Skeletal muscle cell (primary cell): ENCODE measurements around the gene FGD3.
"Not testable (repeated sequence)": the region's sequence is repeated elsewhere in the genome, so short reads cannot be mapped to it uniquely, and the experiment has no call there.

Source experiments
- DNase-seq: peaks from one replicate; pipeline ENCODE4 v3.0.0-alpha.2; 2010; ENCODE audit warnings: low read depth
- H3K4me3 ChIP-seq: 2 replicates; pipeline ENCODE4 v1.5.1; 2011; ENCODE audit warnings: low read depth, mild to moderate bottlenecking, control low read depth, low read length, moderate library complexity

FGD3 gene, protein sequence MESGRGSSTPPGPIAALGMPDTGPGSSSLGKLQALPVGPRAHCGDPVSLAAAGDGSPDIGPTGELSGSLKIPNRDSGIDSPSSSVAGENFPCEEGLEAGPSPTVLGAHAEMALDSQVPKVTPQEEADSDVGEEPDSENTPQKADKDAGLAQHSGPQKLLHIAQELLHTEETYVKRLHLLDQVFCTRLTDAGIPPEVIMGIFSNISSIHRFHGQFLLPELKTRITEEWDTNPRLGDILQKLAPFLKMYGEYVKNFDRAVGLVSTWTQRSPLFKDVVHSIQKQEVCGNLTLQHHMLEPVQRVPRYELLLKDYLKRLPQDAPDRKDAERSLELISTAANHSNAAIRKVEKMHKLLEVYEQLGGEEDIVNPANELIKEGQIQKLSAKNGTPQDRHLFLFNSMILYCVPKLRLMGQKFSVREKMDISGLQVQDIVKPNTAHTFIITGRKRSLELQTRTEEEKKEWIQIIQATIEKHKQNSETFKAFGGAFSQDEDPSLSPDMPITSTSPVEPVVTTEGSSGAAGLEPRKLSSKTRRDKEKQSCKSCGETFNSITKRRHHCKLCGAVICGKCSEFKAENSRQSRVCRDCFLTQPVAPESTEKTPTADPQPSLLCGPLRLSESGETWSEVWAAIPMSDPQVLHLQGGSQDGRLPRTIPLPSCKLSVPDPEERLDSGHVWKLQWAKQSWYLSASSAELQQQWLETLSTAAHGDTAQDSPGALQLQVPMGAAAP

DNA sequence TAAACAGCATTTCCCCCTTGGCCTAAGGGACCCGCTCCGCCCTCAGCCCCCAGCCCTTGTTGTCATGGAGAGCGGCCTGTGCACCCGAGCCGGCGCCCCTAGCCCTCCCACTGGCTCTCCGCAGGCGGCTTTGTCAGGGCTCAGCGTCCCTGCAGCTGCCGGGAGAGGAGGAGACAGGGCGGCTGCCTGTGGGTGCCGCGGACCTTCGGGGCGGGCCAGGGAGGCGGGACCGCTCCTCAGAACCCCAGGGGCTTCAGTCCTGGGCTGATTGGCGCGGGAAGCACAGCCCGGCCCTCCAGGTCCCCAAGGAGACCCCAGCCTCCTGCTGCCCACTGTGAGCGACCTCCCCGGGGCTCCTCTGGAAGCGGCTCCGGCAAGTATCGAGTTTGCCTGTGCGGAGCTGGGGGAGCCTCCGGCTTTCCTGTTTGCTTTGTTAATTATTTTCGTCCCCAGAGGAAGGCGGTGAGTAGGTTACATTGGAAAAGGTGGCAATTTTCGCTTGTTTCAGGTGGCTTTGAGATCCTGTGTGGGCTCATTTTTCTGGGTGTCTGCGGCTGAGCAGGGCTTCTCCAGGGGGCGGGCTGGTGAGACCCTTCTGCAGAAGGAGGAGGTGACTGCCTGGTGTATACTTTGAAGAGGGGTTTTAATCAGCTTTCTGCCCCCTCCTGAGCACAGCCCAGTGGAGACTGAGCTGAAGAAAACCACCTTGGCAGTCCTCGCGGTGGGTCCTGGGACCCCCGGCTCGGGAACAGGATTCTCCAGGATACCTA is at the start of gene FGD3:
Gene FGD3 (plus strand): TSS at position 256 of the 770 bp plus-strand sequence. CDS start 28,734 bp downstream, outside the sequence.
- no peak for DNase-seq
- H3K4me3 ChIP-seq, result peak within 1 kb of the TSS; percentile 39

GRCh38 chr9:92905137-92905536 is 42.2 kb upstream of the FGD3 start:
- not testable (repeated sequence) for DNase-seq, H3K4me3 ChIP-seq

GRCh38 chr9:92911511-92912475 is 35.5 kb upstream of the FGD3 start:
- H3K4me3 ChIP-seq, result no peak overlapping the region
- no peak for DNase-seq

- H3K4me3 ChIP-seq, result no peak overlapping the region
- DNase-seq, result no peak
Measured at GRCh38 chr9:92917176-92917800, 30.0 kb upstream of the FGD3 start.

DNA sequence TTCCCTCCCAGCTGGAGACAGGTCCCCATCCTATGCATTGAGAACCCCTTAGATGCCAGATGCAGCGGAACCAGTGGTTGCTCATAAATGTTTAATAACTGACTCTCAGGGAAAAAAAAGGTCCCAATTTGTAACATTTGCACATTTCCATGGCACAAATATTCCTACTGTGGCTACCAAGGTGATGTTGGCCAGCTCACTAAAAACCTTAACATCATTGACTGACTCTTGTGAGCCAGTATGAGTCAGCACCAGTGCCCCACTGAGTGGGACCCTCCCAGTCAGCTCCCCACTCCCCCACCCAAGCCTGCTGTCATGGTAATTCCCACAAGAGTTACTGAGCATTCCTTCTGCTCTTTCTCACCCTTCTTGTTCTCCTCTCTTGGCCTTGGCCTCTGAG is 26.9 kb upstream of the FGD3 start:
- no peak for DNase-seq
- no peak overlapping the region for H3K4me3 ChIP-seq

GRCh38 chr9:92931606-92932005 is 15.7 kb upstream of the FGD3 start:
- DNase-seq, result no peak
- no peak overlapping the region for H3K4me3 ChIP-seq

DNA sequence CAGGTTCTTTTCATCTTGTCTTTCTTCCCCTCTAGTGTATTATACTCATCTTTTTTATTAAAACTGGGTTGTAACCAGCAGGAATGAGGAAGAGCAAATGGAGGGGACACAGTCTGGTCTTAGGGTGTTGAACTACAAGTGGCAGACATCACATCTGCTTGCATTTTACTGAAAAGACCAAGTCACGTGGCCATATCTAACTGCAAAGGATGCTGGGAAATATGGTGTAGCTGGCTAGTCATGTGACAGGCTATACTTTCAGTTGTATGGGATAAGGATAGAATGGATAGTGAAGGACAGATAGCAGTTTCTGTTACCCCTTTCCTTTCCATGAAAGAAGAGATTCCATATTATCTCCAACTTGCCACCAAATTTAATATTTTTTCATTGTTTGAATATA is 13.0 kb upstream of the FGD3 start:
- DNase-seq, result no peak
- H3K4me3 ChIP-seq, result no peak overlapping the region

GRCh38 chr9:92938025-92938424 is 9.3 kb upstream of the FGD3 start:
- DNase-seq, result no peak
- H3K4me3 ChIP-seq, result no peak overlapping the region

- DNase-seq, result no peak
- no peak overlapping the region for H3K4me3 ChIP-seq
Measured at GRCh38 chr9:92941861-92942260, 5.5 kb upstream of the FGD3 start.

DNA sequence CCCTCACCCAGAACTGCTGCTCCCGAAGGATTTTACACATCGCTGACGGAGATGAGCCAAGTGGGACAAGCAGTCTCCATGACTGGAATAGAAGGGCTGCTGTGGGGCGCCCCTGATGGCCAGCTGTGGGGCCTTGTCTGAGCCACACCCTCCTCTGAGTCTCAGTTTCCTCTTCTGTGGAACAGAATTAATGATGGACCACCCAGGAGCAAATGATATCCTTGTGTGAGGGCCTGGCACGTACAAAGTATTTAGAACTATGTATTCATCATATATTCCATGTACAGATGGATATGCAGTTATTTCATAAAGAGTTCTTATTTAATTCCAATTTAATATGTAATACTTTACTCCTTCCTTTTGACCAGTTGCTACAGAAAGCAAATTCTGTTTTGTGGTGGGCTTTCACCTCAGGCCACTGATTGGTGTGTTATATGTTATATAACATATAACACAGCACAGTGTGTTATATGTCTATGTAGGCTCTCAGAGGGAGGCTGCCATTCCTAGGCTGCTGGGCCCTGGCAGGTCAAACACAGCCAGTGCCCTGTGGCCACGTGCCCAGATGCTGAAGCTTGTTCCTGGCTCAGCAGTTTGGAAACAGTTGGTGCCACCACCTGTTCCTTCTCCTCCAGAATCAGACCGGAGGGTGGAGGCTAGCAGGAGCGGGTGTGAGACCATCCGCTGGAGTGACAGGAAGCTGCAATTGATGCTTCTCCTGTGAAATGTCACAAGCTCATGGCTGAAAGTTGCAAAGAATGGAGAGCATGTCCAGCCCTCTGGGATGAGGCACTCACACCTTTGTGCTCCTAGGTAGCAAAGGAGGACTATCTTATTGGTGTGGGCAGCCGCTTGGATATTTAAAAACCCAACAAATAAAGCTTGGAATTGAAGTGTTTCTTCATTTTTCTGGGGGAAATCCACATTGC is 4.4 kb upstream of the FGD3 start:
- DNase-seq, result no peak
- no peak overlapping the region for H3K4me3 ChIP-seq

DNA sequence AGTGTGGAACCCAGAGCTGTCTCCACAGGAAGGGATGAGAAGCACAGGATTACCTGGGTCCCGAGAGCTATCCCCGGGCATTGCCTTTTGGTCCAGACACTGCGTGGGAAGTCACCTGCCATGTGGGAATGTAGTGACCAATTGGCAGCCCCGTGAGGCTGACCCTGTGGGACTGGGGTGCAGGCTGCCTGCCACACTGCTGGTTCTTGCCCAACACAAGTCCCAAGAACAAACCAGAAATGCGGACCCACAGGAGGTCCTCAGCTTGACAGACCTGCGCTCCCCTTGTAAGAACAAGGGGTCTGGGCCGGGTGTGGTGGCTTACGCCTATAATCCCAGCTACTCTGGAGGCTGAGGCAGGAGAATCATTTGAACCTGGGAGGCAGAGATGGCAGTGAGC is 2.4 kb upstream of the FGD3 start:
- no peak overlapping the region for H3K4me3 ChIP-seq
- no peak for DNase-seq

GRCh38 chr9:92945796-92946195 is 1.5 kb upstream of the FGD3 start:
- H3K4me3 ChIP-seq, result no peak overlapping the region
- DNase-seq, result no peak

DNA sequence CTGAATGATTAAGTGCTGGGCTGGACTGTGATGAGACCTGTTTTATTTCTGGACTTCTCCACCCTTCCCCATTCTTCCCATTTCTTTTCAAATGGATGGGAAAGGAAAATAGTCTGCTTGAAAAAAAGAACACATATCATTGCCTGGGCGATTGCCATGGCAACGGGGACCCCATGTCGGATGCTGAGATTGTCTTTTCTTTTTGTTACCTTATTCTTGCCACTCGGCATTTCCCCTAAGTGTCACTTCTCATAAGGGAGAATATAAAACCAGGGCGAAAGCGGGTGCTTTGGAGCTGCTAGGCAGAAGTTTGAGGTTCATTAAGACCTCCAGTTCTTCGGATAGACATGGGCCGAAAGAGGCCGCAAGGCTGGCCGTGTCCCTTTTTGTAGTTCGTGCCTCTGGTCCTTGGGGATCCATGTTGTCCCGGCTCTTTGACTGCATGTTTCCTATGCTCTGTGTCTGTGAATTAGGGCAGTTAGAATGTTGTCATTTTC is 763 bp downstream of the FGD3 start:
- no peak for DNase-seq
- H3K4me3 ChIP-seq, result no peak overlapping the region

GRCh38 chr9:92948632-92949031 is 1.3 kb downstream of the FGD3 start:
- H3K4me3 ChIP-seq, result no peak overlapping the region
- DNase-seq, result no peak

GRCh38 chr9:92949266-92949982 is 2.1 kb downstream of the FGD3 start:
- no peak overlapping the region for H3K4me3 ChIP-seq
- no peak for DNase-seq

DNA sequence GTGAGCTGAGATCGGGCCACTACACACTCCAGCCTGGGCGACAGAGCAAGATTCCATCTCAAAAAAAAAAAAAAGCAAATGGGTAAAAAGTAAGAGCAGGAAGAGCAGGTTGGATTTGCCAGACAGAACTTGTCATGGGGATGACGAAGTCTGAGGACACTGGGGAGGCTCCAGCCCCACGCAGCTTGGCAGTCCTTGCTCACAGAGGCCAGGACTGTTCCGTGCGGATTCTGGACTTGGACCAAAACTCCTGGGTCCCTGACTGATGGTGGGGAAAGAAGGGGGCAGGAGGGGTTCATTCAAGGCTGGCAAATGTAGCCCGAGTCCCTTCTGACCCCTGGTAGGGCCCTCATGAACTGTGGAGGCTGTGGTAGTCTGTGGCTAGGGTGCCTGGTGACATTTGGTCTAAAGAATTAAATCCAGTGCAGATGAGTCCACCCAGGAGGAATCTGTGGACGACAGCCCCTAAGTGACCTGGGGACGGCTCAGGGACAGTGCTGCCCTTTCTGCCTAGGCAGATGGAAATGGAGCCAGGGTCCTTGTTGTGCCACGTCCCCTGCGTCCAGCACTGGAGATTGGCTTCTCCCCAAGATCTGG is 3.1 kb downstream of the FGD3 start:
- no peak for DNase-seq
- no peak overlapping the region for H3K4me3 ChIP-seq
